ENCODE data around the gene KRTAP5-7.

Gene KRTAP5-7

DNA sequence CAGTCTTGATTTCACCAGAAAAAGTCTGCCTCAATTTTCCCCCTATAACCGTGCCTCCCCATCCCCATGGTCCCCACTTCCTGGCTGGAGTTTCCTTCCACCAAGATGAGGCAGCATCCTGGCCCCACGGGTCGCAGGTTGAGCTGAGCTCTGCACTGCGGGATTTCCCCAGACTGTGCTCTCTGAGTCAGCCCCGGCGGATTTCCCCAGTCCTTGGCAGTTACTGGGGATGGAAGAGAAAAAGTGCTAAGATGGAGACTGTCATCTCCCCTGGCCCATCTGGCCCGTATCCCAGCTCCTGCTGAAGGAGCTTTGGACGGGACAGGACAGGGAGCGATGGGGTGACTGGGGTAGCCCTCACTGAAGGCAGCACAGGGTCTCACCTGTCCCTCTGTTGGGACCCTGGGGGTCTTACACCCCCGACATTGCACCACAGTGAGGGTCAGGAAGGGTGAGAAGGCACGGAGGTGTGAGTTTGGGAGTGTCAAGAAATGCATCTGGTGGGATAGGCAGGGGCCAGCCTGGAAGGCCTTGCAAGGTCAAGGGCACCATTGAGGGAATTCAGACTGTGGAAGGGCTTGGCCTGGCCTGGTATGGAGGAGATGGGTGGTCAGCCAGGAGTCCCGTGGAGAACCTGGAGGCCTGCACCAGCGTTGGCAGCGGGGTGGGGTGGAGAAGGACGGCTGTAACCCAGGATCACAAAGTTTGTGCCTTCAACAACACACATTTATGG lies 37.6 kb upstream of the KRTAP5-7 start:
- Histone ChIP-seq H3K79me2 (ENCODE audit: insufficient read depth, low read length) (no peaks in the 10 kb centered on the region), H3K27ac (ENCODE audit: low read depth, low read length) (no peak overlapping the region), H3K4me3 (ENCODE audit: insufficient read depth, low read length, poor library complexity, severe bottlenecking) (no peak overlapping the region), H3K4me2 (ENCODE audit: low read depth, low read length, poor library complexity, severe bottlenecking) (no peak overlapping the region), H3K27me3 (ENCODE audit: low read length) (no peaks in the 10 kb centered on the region), H3K9me3 (ENCODE audit: insufficient read depth, low read length) (no peaks in the 10 kb centered on the region), H4K20me1 (ENCODE audit: low read depth, low read length) (no peaks in the 10 kb centered on the region), H3K36me3 (ENCODE audit: low read length) (no peaks in the 10 kb centered on the region), H2AFZ (ENCODE audit: low read depth, low read length, severe bottlenecking) (no peak overlapping the region), H3F3A (ENCODE audit: insufficient read depth) (no peaks in the 10 kb centered on the region), H3K9me2 (replicated peaks; ENCODE audit: insufficient read depth, low read length) (no peaks in the 10 kb centered on the region), H3K9ac (ENCODE audit: low read length) (no peak overlapping the region)
- TF ChIP-seq CTCF (IDR thresholded peaks at IDR 0.05; ENCODE audit: insufficient read depth, low read length, poor library complexity, severe bottlenecking) = no peak
- no peak for TF ChIP-seq EZH2phosphoT487 (conservative IDR thresholded peaks at IDR 0.05; ENCODE audit: low read length)

DNA sequence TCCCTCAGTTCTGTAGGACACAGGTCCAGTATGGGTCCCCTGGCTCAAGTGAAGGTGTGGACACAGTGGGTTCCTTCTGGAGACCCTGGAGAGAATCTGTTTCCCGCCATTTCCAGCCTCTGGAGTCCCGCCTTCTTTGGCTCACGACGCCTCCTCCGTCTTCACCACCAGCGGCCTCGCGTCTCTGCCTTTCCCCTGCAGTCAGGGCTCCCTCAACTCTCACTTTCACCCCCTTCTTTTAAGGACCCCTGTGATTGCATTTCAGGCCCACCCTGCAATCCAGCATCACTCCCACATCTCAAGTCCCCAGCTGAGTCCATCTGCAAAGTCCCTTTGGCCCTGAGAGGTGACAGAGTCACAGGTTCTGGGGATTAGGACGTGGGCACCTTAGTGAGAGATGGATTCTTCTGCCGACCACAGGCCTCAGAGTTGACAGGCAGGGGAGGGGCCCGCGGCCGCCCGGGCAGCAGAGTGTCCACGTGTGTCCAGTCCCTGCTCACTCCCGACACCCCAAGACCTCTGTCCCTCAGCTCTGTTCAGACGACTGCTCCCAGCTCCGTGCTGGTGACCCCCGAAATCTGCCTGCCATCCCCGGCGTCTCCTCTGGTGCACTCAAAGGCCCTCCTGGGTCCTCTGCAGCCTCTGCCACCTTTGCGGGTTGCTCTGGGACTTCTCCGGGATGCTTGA lies 36.9 kb upstream of the KRTAP5-7 start:
- TF ChIP-seq CTCF (IDR thresholded peaks at IDR 0.05; ENCODE audit: insufficient read depth, low read length, poor library complexity, severe bottlenecking) = no peak
- TF ChIP-seq EZH2phosphoT487 (conservative IDR thresholded peaks at IDR 0.05; ENCODE audit: low read length) = no peak
- H4K20me1 ChIP-seq (ENCODE audit: low read depth, low read length) = no peaks in the 10 kb centered on the region

DNA sequence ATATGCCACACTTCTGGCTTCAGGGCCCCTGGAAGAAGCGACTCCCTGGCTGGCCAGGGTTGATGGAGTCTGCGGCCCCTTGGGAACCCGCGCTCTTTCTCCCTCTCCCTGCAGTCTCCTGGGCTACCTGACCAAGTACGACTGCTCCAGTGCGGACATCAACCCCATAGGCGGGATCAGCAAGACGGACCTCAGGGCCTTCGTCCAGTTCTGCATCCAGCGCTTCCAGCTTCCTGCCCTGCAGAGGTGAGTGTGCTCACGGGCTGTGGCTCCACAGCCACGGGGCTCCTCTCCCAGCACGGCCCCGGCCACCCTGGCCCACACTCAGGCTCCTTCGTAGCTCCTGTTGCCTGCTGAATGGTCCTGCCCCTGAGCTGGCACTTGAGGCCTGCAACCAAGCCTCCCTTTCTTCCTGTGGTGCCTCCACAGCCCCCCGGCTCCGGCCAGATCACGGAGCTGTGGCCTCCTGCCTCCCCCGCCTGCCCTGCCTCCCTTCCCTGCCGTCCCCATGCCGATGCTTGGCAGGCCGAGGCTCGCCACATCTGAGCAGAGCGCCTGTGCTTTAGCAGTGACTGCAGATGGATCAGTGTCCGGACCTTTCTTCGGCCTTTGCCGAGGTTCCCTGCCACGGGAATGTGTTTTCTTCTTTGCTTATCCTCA lies 36.2 kb upstream of the KRTAP5-7 start:
- no peaks in the 10 kb centered on the region for H3K79me2 ChIP-seq (ENCODE audit: insufficient read depth, low read length)
- H3K27me3 ChIP-seq (ENCODE audit: low read length) = no peaks in the 10 kb centered on the region
- H3K36me3 ChIP-seq (ENCODE audit: low read length) = no peaks in the 10 kb centered on the region
- no peak overlapping the region for H3K4me2 ChIP-seq (ENCODE audit: low read depth, low read length, poor library complexity, severe bottlenecking)
- H2AFZ ChIP-seq (ENCODE audit: low read depth, low read length, severe bottlenecking) = no peak overlapping the region
- no peak overlapping the region for H3K9ac ChIP-seq (ENCODE audit: low read length)
- H3K9me2 ChIP-seq (replicated peaks; ENCODE audit: insufficient read depth, low read length) = no peaks in the 10 kb centered on the region
- H3K27ac ChIP-seq (ENCODE audit: low read depth, low read length) = no peak overlapping the region
- H3K4me3 ChIP-seq (ENCODE audit: insufficient read depth, low read length, poor library complexity, severe bottlenecking) = no peak overlapping the region
- no peaks in the 10 kb centered on the region for H3K9me3 ChIP-seq (ENCODE audit: insufficient read depth, low read length)
- TF ChIP-seq EZH2phosphoT487 (conservative IDR thresholded peaks at IDR 0.05; ENCODE audit: low read length) = no peak
- TF ChIP-seq CTCF (IDR thresholded peaks at IDR 0.05; ENCODE audit: insufficient read depth, low read length, poor library complexity, severe bottlenecking) = no peak
- no peaks in the 10 kb centered on the region for H3F3A ChIP-seq (ENCODE audit: insufficient read depth)
- no peaks in the 10 kb centered on the region for H4K20me1 ChIP-seq (ENCODE audit: low read depth, low read length)

More for the DNA sequence above, 36.9 kb upstream of the KRTAP5-7 start:
- H3K9me3 ChIP-seq (ENCODE audit: insufficient read depth, low read length) = no peaks in the 10 kb centered on the region
- no peaks in the 10 kb centered on the region for H3F3A ChIP-seq (ENCODE audit: insufficient read depth)
- H2AFZ ChIP-seq (ENCODE audit: low read depth, low read length, severe bottlenecking) = no peak overlapping the region
- H3K9ac ChIP-seq (ENCODE audit: low read length) = no peak overlapping the region
- H3K4me2 ChIP-seq (ENCODE audit: low read depth, low read length, poor library complexity, severe bottlenecking) = no peak overlapping the region
- no peak overlapping the region for H3K4me3 ChIP-seq (ENCODE audit: insufficient read depth, low read length, poor library complexity, severe bottlenecking)
- H3K36me3 ChIP-seq (ENCODE audit: low read length) = no peaks in the 10 kb centered on the region
- no peak overlapping the region for H3K27ac ChIP-seq (ENCODE audit: low read depth, low read length)
- no peaks in the 10 kb centered on the region for H3K27me3 ChIP-seq (ENCODE audit: low read length)
- H3K79me2 ChIP-seq (ENCODE audit: insufficient read depth, low read length) = no peaks in the 10 kb centered on the region
- no peaks in the 10 kb centered on the region for H3K9me2 ChIP-seq (replicated peaks; ENCODE audit: insufficient read depth, low read length)
